OCI-LY1 (cell line): ENCODE results near the gene DENND4A.

ENCODE experiments used
- H2AFZ ChIP-seq: fragments of 200-600 bp; sonication (generic), shearing (Covaris generic); 2 replicates; pipeline ENCODE4 v1.6.0; 2014; ENCODE audit warnings: antibody characterized with exemption, mild to moderate bottlenecking, low read length
- H3F3A ChIP-seq: fragments of 200-600 bp; sonication (generic), shearing (Covaris generic); 2 replicates; pipeline ENCODE4 v1.6.0; 2014; ENCODE audit warnings: mild to moderate bottlenecking, antibody characterized with exemption, low read length, moderate library complexity; ENCODE audit not compliant: insufficient read depth
- H3K27ac ChIP-seq: fragments of 200-600 bp; sonication (generic); 2 replicates; pipeline ENCODE4 v1.5.1; 2014; ENCODE audit warnings: low read length, mixed run types, mild to moderate bottlenecking, low read depth; ENCODE audit not compliant: poor library complexity, severe bottlenecking
- H3K27me3 ChIP-seq: fragments of 200-600 bp; sonication (generic); 2 replicates; pipeline ENCODE4 v1.6.0; 2014; ENCODE audit warnings: antibody characterized with exemption, mild to moderate bottlenecking, low read length, moderate library complexity; ENCODE audit not compliant: insufficient read depth
- H3K36me3 ChIP-seq: fragments of 200-600 bp; sonication (generic); 2 replicates; pipeline ENCODE4 v1.6.1; 2014; ENCODE audit warnings: mild to moderate bottlenecking, antibody characterized with exemption, low read length, moderate library complexity, mixed read lengths; ENCODE audit not compliant: insufficient read depth
- H3K4me1 ChIP-seq: fragments of 200-600 bp; sonication (generic); 2 replicates; pipeline ENCODE4 v1.5.1; 2014; ENCODE audit warnings: mild to moderate bottlenecking, low read length, moderate library complexity; ENCODE audit not compliant: insufficient read depth, severe bottlenecking
- H3K4me2 ChIP-seq: fragments of 200-600 bp; sonication (generic), shearing (Covaris generic); 2 replicates; pipeline ENCODE4 v1.6.1; 2014; ENCODE audit warnings: low read length
- H3K4me3 ChIP-seq: fragments of 200-600 bp; sonication (generic); 2 replicates; pipeline ENCODE4 v1.5.1; 2014; ENCODE audit warnings: low read length, low read depth, mild to moderate bottlenecking, mixed read lengths; ENCODE audit not compliant: poor library complexity, severe bottlenecking
- H3K79me2 ChIP-seq: fragments of 200-600 bp; shearing (Covaris generic); 2 replicates; pipeline ENCODE4 v1.6.1; 2016; ENCODE audit warnings: mixed run types, low read length, mixed read lengths; ENCODE audit not compliant: insufficient read depth
- H3K9ac ChIP-seq: fragments of 200-600 bp; sonication (generic), shearing (Covaris generic); 2 replicates; pipeline ENCODE4 v1.6.1; 2014; ENCODE audit warnings: mild to moderate bottlenecking, low read length, mixed read lengths
- H3K9me2 ChIP-seq: fragments of 200-600 bp; sonication (generic), shearing (Covaris generic); 2 replicates; pipeline ENCODE4 v1.6.1; 2014; ENCODE audit warnings: low read depth, mild to moderate bottlenecking, low read length, mixed read lengths
- H3K9me3 ChIP-seq: fragments of 200-600 bp; shearing (Covaris generic); 2 replicates; pipeline ENCODE4 v1.6.1; 2014; ENCODE audit warnings: low read length, mixed read lengths
- H4K20me1 ChIP-seq: fragments of 200-600 bp; sonication (generic), shearing (Covaris generic); 2 replicates; pipeline ENCODE4 v1.6.0; 2016; ENCODE audit warnings: mild to moderate bottlenecking, low read length; ENCODE audit not compliant: insufficient read depth
- CTCF ChIP-seq: fragments of 200-600 bp; sonication (generic), shearing (Covaris generic); IDR thresholded peaks from 2 replicates; pipeline ENCODE4 v1.5.1; 2017; ENCODE audit warnings: mild to moderate bottlenecking, antibody characterized with exemption, low read length, moderate library complexity, mixed read lengths
- EZH2 ChIP-seq: fragments of 200-600 bp; sonication (generic), shearing (Covaris generic); IDR thresholded peaks from 2 replicates; pipeline ENCODE4 v1.8.0; 2017; ENCODE audit warnings: borderline replicate concordance, mixed run types, mild to moderate bottlenecking, antibody characterized with exemption, low read length, moderate library complexity, mixed read lengths

The DENND4A gene

GRCh38 chr15:65771870-65772269 is 20.2 kb downstream of the DENND4A start:
- Histone ChIP-seq H3K27ac (no peak overlapping the region), H3K9me2 (no peaks in the 10 kb centered on the region), H3K27me3 (no peaks in the 10 kb centered on the region), H3K4me1 (peaks cover 37% of the 10 kb centered on the region), H3K79me2 (peaks cover 75% of the 10 kb centered on the region), H2AFZ (no peak overlapping the region), H3K9ac (no peak overlapping the region), H3K36me3 (no peaks in the 10 kb centered on the region), H3K4me3 (no peak overlapping the region), H3K9me3 (no peaks in the 10 kb centered on the region), H4K20me1 (no peaks in the 10 kb centered on the region), H3F3A (no peaks in the 10 kb centered on the region), H3K4me2 (no peak overlapping the region)
- TF ChIP-seq EZH2, result no peak
- no peak for TF ChIP-seq CTCF

GRCh38 chr15:65769482-65769881 is 22.6 kb downstream of the DENND4A start:
- Histone ChIP-seq H3K4me1 (peaks cover 16% of the 10 kb centered on the region), H3K4me3 (no peak overlapping the region), H3K9me2 (no peaks in the 10 kb centered on the region), H3F3A (no peaks in the 10 kb centered on the region), H3K36me3 (no peaks in the 10 kb centered on the region), H3K9me3 (no peaks in the 10 kb centered on the region), H3K27me3 (no peaks in the 10 kb centered on the region), H3K79me2 (peaks cover 72% of the 10 kb centered on the region), H4K20me1 (no peaks in the 10 kb centered on the region), H3K9ac (no peak overlapping the region), H3K27ac (no peak overlapping the region), H2AFZ (no peak overlapping the region), H3K4me2 (no peak overlapping the region)
- TF ChIP-seq EZH2 (no peak), CTCF (no peak)

- Histone ChIP-seq H3K9me3 (no peaks in the 10 kb centered on the region), H2AFZ (no peak overlapping the region), H3K9me2 (no peaks in the 10 kb centered on the region), H3K27me3 (no peaks in the 10 kb centered on the region), H3K4me1 (peaks cover 17% of the 10 kb centered on the region), H3K36me3 (no peaks in the 10 kb centered on the region), H4K20me1 (no peaks in the 10 kb centered on the region), H3K4me2 (no peak overlapping the region), H3K4me3 (no peak overlapping the region), H3K79me2 (peaks cover 80% of the 10 kb centered on the region), H3F3A (no peaks in the 10 kb centered on the region), H3K27ac (no peak overlapping the region), H3K9ac (no peak overlapping the region)
- TF ChIP-seq CTCF, result no peak
- no peak for TF ChIP-seq EZH2
Measured at GRCh38 chr15:65767895-65768294, 24.2 kb downstream of the DENND4A start.
